Measurements from ENCODE around the gene TEX52.

DNA sequence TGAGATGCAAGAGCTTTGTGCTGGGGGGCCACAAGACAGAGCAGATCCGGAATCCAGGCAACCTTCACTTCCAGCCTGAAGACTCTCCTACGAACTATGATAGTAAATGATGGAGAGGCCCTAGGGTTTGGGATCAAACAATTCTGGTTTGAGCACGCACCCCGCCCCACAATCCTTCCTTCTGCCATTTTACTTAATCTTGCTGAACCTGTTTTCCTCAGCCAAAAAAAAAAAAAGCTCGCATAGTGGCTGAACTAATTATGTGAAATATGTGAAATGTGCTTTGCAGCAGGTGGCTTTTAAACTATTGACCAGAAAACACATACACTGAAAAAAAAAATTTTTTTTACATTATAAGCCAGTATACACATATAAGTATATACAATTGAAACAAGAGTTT lies 45.0 kb downstream of the TEX52 start:
- TF ChIP-seq, protein P1, sequence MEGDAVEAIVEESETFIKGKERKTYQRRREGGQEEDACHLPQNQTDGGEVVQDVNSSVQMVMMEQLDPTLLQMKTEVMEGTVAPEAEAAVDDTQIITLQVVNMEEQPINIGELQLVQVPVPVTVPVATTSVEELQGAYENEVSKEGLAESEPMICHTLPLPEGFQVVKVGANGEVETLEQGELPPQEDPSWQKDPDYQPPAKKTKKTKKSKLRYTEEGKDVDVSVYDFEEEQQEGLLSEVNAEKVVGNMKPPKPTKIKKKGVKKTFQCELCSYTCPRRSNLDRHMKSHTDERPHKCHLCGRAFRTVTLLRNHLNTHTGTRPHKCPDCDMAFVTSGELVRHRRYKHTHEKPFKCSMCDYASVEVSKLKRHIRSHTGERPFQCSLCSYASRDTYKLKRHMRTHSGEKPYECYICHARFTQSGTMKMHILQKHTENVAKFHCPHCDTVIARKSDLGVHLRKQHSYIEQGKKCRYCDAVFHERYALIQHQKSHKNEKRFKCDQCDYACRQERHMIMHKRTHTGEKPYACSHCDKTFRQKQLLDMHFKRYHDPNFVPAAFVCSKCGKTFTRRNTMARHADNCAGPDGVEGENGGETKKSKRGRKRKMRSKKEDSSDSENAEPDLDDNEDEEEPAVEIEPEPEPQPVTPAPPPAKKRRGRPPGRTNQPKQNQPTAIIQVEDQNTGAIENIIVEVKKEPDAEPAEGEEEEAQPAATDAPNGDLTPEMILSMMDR (IDR thresholded peaks at IDR 0.05; ENCODE audit: low read depth, low read length): no peak
- TF ChIP-seq EZH2phosphoT487 (IDR thresholded peaks at IDR 0.05; ENCODE audit: low read depth): no peak
